Activated naive CD8-positive, alpha-beta T cell treated with anti-CD3 and anti-CD28 coated beads, Interleukin-2, amount 50 U/mL, for 24 hours (primary cell): ENCODE measurements around the gene GTF3C4.

Source experiments
- ATAC-seq: fragments of 150-1000 bp; cut with Tn5 transposase; one replicate; pipeline ENCODE4 v1.10.0; 2021
- DNase-seq: peaks from one replicate; pipeline ENCODE4 v3.0.0; 2021
- H3K27ac Mint-ChIP-seq: one replicate; pipeline ENCODE4 v1.8.0; 2021; ENCODE audit warnings: mild to moderate bottlenecking, mixed read lengths
- H3K27me3 Mint-ChIP-seq: one replicate; pipeline ENCODE4 v1.8.0; 2021; ENCODE audit warnings: mixed read lengths
- H3K36me3 Mint-ChIP-seq: one replicate; pipeline ENCODE4 v1.8.0; 2021; ENCODE audit warnings: low read depth, mixed read lengths
- H3K4me1 Mint-ChIP-seq: one replicate; pipeline ENCODE4 v1.8.0; 2021; ENCODE audit warnings: mixed read lengths
- H3K4me3 Mint-ChIP-seq: one replicate; pipeline ENCODE4 v1.8.0; 2021; ENCODE audit warnings: mild to moderate bottlenecking, moderate library complexity, mixed read lengths
- H3K9me3 Mint-ChIP-seq: one replicate; pipeline ENCODE4 v1.8.0; 2021; ENCODE audit warnings: mixed read lengths

Gene GTF3C4

DNA sequence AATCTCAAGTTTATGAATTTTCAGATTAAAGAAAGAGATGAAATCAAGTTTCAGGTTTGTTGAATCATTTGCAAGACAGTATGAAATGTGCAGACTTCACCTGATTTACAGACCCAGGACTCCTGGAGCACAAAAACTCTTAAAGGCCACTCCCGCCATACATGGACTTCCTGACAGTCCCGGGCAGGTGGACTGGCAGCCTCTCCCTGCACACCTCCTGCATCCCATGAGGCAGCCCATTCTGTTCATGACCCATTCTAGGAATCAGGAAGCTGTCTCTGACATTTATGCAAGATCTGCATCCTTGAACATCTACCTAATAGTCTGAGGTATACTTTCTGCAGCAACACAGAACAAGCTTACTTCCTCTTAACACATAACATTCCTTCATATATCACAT lies 6.4 kb upstream of the GTF3C4 start:
- Mint-ChIP-seq H3K9me3 (no peaks in the 10 kb centered on the region), H3K4me1 (peaks cover 14% of the 10 kb centered on the region), H3K4me3 (no peak overlapping the region), H3K27me3 (no peaks in the 10 kb centered on the region), H3K27ac (no peak overlapping the region), H3K36me3 (peaks cover 32% of the 10 kb centered on the region)
- DNase-seq (no peak), ATAC-seq (no peak)

DNA sequence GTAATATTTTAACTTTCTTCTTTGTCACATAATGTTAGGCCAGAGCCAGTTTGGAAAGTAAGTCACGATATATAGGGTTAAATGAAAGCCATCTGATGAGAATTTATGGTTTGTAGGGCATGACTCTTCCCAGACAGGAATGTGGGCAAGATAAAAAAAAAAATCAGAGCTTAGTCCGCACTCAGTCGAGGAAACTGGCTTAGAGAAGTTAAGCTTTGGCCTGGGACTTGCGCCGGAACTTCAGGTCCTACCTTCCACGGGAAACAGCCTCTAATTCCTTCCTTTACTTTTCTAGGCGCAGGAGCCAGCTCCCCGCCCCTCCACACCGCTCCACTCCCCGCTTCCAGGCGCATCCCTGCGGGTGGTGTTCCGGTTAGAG lies 956 bp upstream of the GTF3C4 start:
- DNase-seq: no peak
- H3K4me1 Mint-ChIP-seq: peaks cover 44% of the 10 kb centered on the region

DNA sequence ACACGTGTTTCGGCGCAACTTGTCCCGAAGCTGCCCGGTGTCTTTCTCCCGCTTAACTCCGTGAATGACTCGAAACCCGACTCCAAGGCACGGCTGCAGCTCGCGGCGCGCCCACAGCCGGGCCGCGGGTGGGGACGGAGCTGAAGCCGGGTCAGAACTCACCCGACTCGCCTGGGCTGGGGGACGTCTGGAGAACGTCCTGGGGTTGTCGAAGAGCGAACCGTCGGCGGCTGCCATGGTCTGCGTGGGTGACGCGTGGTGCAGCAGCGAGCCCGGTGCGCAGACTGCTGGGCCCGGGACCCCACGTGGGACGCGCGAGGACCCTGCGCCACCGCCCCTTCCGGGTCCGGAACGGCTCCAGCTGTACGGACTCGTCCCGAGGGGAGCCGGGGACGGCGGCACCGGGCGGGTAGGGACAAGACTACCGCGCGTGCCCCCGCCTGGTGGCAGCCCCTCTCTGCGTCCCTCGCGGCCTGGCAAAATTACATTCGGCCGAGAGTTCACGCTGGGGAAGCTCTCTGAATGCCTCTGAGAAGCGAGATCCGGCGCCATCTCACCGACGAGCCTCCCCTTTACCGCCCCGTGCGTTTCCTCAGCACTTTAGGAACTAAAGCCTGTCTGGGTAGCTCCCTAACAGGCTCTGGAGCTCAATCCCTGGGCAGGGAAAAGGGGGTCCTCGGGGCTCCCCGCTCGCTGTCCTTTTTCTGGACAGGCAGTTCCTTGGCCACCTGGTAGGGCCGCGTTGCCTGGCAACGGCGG lies 387 bp upstream of the GTF3C4 start, which contains the start of gene DDX31:
Gene DDX31 (minus strand): TSS at position 286 of the 759 bp plus-strand sequence. CDS start 49 bp downstream, at position 237.
- H3K9me3 Mint-ChIP-seq: no peaks in the 10 kb centered on the region
- peak within 1 kb of the TSS; percentile 92 for H3K27ac Mint-ChIP-seq
- peak within 1 kb of the TSS; percentile 89 for H3K4me3 Mint-ChIP-seq
- H3K27me3 Mint-ChIP-seq: no peaks in the 10 kb centered on the region
- ATAC-seq (peak; percentile 94), DNase-seq (peak; percentile 87)
- H3K4me1 Mint-ChIP-seq: peaks cover 47% of the 10 kb centered on the region
- peaks cover 33% of the 10 kb centered on the region for H3K36me3 Mint-ChIP-seq

More for the DNA sequence above, 956 bp upstream of the GTF3C4 start:
- Mint-ChIP-seq H3K36me3 (peaks cover 33% of the 10 kb centered on the region), H3K4me3 (peak overlapping the region; percentile 89), H3K9me3 (no peaks in the 10 kb centered on the region), H3K27ac (peak overlapping the region; percentile 92), H3K27me3 (no peaks in the 10 kb centered on the region)
- no peak for ATAC-seq

DNA sequence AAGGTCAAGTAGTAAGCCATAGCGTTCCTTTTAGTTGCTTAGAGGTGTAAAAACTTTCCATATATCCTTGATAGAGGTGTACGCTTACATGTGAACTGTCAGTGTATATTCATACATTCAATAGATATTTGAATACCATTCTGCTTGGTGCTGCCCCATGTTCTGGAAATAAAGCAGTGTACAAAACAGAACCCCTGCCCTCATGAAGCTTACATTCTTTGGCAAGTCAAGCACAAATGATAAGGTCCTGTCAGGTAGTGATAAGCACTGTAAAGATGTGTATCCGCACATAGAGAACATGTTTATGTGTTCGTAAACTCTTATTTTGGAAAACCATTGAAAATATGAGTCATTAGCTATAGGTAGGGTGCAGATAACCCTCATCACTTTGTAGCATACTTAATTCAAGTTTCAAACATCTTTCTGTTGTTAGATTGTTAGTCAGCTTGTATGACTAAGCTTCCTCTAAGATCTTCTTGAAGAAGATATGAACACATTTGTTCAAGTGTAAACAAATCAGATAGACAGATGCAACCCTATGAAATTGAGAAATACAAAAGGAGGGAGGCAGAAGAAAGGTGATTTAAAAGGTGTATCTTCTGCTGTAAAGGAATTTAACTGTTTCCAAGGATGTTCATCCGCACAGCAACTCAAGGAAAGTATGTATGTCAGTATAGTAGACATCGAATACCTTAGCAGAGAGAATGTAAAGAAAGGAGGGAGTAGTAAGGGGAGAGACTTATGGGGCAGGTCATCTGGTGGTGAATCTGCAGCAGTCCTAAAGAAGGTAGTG lies 1.6 kb downstream of the GTF3C4 start:
- H3K36me3 Mint-ChIP-seq: peaks cover 33% of the 10 kb centered on the region
- H3K4me3 Mint-ChIP-seq: peak overlapping the region; percentile 89
- no peak for DNase-seq
- ATAC-seq: no peak
- H3K4me1 Mint-ChIP-seq: peaks cover 47% of the 10 kb centered on the region
- no peaks in the 10 kb centered on the region for H3K27me3 Mint-ChIP-seq
- H3K27ac Mint-ChIP-seq: peak overlapping the region; percentile 90
- H3K9me3 Mint-ChIP-seq: no peaks in the 10 kb centered on the region

DNA sequence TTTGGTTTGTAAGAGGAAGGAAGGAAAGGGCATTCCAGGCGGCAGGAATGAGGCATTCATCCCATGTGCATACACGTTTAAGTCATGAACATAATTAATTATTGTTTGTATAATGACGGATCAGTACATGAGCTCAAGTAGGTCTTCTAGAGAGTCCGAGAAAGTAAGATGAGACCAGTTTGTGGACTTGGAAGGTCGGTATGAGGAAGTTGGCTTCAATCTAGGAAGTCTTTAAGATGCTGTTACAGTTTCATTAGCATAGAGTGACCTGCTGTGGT lies 2.1 kb downstream of the GTF3C4 start:
- no peak for ATAC-seq
- Mint-ChIP-seq H3K27me3 (no peaks in the 10 kb centered on the region), H3K36me3 (peaks cover 32% of the 10 kb centered on the region), H3K27ac (peak overlapping the region; percentile 29), H3K4me3 (peak overlapping the region; percentile 89), H3K4me1 (peaks cover 45% of the 10 kb centered on the region), H3K9me3 (no peaks in the 10 kb centered on the region)
- DNase-seq: no peak

DNA sequence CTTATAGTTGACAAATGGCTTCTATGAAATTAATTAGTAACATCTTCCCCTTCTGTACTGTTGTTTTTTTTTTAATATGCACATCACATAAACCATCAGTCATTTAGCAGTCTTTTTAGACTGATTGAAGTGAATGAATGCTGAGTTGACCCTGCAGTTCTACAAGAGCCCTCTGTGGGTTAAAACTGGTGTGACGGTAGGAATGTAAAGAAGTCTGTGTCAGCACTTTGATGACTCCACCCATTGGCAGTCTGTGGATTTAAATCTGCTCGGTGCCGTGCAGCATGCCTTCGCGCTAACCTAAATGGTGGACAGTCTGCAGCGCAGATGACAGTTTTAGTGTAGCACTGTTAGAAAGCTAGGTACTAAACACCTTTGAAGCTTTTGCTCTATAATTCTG lies 3.1 kb downstream of the GTF3C4 start:
- no peak for DNase-seq
- Mint-ChIP-seq H3K9me3 (no peaks in the 10 kb centered on the region), H3K27me3 (no peaks in the 10 kb centered on the region), H3K27ac (no peak overlapping the region), H3K4me3 (peak overlapping the region; percentile 37), H3K36me3 (peaks cover 32% of the 10 kb centered on the region), H3K4me1 (peaks cover 36% of the 10 kb centered on the region)
- ATAC-seq: no peak

DNA sequence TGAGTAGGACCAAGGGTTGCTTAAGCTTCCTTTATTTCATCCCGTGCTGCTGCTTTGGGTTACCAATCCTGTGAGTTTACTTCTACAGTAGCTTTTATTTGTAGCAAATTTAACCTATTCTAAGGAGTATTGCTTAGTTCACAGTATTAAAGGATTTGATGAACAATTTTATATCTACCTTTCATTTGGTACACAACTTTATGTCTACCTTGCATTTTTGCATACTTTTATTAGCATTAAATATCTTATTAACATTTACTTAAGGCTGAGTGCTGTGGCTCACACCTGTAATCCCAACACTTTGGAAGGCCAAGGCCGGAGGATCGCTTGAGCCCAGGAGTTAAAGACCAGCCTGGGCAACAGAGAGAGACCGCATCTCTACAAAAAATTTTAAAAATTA lies 4.2 kb downstream of the GTF3C4 start:
- no peaks in the 10 kb centered on the region for H3K27me3 Mint-ChIP-seq

DNA sequence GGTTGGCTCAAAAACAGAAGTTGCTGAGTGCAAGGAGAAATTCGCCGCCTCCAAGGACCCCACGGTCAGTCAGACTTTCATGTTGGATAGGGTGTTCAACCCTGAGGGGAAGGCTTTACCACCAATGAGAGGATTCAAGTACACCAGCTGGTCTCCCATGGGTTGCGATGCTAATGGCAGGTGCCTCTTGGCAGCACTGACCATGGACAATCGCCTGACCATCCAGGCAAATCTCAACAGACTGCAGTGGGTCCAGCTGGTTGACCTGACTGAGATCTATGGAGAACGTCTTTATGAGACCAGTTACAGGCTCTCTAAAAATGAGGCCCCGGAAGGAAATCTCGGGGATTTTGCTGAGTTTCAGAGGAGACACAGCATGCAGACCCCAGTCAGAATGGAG lies 7.7 kb downstream of the GTF3C4 start:
- ATAC-seq: no peak
- Mint-ChIP-seq H3K36me3 (peaks cover 45% of the 10 kb centered on the region), H3K4me1 (peaks cover 43% of the 10 kb centered on the region), H3K9me3 (no peaks in the 10 kb centered on the region), H3K4me3 (no peak overlapping the region), H3K27me3 (no peaks in the 10 kb centered on the region), H3K27ac (no peak overlapping the region)
- no peak for DNase-seq

More for the DNA sequence above, 4.2 kb downstream of the GTF3C4 start:
- Mint-ChIP-seq H3K4me1 (peaks cover 39% of the 10 kb centered on the region), H3K9me3 (no peaks in the 10 kb centered on the region), H3K4me3 (no peak overlapping the region), H3K27ac (no peak overlapping the region), H3K36me3 (peaks cover 44% of the 10 kb centered on the region)
- ATAC-seq (no peak), DNase-seq (no peak)

DNA sequence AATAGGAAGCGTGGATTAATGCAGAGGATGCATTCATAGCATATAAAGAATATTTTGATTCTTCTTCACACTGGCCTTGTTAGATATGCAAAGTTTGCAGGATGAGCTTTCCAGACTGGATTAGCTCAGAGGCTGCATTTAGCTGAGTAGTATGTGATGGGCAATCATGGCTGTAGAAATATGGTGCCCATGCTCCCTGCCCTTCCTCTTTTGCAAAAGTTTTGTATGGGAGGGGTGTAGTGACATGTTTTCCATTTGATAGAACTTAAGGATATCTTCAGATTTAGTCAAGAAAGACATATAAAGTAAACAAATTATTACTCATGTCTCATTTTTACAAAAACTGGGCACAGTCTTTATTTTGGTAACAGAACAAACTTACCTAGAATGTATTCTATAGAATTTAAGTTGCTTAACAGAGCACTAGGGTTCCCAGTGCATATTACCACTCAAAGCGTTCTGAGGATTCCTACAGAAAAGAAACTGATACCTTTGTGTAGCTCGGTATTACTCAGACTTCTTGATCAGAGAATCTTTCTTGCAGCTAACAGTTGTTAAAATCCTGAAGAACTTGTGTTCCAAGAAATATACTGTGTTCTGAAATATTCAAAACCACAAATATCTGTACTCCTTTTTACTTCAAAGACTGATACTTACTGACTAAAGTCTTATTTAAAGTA lies 9.8 kb downstream of the GTF3C4 start:
- Mint-ChIP-seq H3K4me3 (no peak overlapping the region), H3K27me3 (no peaks in the 10 kb centered on the region), H3K27ac (peak overlapping the region; percentile 17), H3K4me1 (peaks cover 27% of the 10 kb centered on the region), H3K9me3 (no peaks in the 10 kb centered on the region), H3K36me3 (peaks cover 50% of the 10 kb centered on the region)
- DNase-seq: no peak
- ATAC-seq: peak; percentile 87

DNA sequence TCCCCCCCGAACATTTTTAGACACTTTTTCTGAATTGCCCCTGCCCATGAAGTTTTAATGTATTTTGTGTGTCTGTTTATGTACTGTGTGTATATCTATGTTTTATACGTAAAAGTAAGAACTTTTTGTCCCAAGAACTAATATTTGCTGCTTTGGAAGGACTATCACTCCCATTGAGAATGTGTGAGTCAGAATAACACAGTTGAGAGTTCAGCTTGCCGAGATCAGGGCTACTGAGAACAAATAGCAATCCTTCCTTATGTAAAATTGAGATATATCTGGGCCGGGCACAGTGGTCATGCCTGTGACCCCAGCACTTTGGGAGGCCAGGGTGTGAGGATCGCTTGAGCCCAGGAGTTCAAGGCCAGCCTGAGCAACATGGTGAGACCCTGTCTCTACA lies 11.3 kb downstream of the GTF3C4 start:
- peaks cover 27% of the 10 kb centered on the region for H3K4me1 Mint-ChIP-seq
- peaks cover 59% of the 10 kb centered on the region for H3K36me3 Mint-ChIP-seq

DNA sequence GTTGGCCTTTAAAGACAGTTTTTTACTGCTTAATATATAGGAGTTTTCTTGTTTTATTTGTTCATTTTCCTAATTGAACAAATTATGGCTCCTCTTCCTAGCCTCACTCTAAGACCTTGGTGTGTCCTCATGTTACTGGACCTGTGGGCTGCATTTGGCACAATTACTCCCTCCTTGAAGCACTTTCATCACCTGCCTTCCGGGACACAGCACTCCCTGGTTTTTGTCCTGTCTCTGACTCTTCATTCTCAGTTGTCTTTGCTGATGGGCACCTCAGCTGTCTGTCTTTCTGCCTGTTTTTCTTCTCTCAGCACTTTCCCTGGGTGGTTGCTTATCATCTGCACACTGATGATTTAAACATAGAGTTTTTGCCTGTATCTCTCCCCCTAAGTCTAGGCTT lies 13.6 kb downstream of the GTF3C4 start:
- no peaks in the 10 kb centered on the region for H3K9me3 Mint-ChIP-seq
- H3K4me1 Mint-ChIP-seq: peaks cover 26% of the 10 kb centered on the region
- peaks cover 58% of the 10 kb centered on the region for H3K36me3 Mint-ChIP-seq
- ATAC-seq (no peak), DNase-seq (no peak)
- H3K27me3 Mint-ChIP-seq: no peaks in the 10 kb centered on the region
- H3K27ac Mint-ChIP-seq: no peak overlapping the region
- H3K4me3 Mint-ChIP-seq: no peak overlapping the region

More for the DNA sequence above, 11.3 kb downstream of the GTF3C4 start:
- Mint-ChIP-seq H3K4me3 (no peak overlapping the region), H3K27ac (no peak overlapping the region), H3K27me3 (no peaks in the 10 kb centered on the region), H3K9me3 (no peaks in the 10 kb centered on the region)
- ATAC-seq (no peak), DNase-seq (no peak)

DNA sequence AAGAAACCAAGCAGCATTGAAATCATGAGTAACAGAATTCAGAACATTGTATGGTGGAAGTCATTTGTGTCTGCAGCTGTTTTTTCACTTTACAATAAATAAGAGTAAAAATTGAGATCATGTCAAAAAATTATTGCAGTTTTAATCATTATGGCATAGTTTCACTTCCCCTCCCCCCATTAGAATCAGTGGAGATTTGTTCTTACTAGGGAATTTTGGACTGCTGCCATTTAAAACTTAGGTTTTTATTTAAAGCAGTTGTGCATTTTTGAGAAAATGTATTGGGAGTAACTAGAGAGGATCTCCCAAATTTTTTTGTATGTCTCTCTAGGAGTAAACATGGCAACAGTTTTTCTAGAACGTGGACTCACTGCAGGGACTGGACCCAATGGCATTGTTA lies 20.4 kb downstream of the GTF3C4 start:
- Mint-ChIP-seq H3K27me3 (no peaks in the 10 kb centered on the region), H3K27ac (no peak overlapping the region), H3K4me3 (no peak overlapping the region), H3K9me3 (peaks cover 15% of the 10 kb centered on the region), H3K36me3 (peaks cover 61% of the 10 kb centered on the region), H3K4me1 (peaks cover 5% of the 10 kb centered on the region)
- ATAC-seq (no peak), DNase-seq (no peak)

DNA sequence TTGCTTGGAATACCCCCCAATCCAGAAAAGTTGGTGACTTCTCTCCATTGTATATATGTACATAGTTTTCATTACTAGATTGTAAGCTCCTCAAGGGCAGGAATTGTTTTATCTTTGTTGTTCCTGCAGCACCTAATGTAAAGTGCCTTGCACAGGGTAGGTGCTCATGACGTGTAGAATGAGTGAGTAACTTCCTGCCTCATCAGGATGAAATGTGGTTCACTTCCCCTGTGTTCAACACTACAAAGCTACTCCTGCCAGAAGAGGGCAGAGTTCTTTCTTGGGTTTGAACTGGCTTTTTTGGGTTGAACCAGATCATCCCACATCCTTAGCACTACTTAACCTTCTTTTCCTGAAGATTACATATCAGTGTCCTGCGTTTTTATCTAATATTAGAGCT lies 23.9 kb downstream of the GTF3C4 start:
- peaks cover 5% of the 10 kb centered on the region for H3K4me1 Mint-ChIP-seq
- no peak overlapping the region for H3K4me3 Mint-ChIP-seq
- peaks cover 4% of the 10 kb centered on the region for H3K27me3 Mint-ChIP-seq
- H3K9me3 Mint-ChIP-seq: peaks cover 41% of the 10 kb centered on the region
- DNase-seq (peak; percentile 5), ATAC-seq (peak; percentile 82)
- peaks cover 45% of the 10 kb centered on the region for H3K36me3 Mint-ChIP-seq
- H3K27ac Mint-ChIP-seq: no peak overlapping the region

DNA sequence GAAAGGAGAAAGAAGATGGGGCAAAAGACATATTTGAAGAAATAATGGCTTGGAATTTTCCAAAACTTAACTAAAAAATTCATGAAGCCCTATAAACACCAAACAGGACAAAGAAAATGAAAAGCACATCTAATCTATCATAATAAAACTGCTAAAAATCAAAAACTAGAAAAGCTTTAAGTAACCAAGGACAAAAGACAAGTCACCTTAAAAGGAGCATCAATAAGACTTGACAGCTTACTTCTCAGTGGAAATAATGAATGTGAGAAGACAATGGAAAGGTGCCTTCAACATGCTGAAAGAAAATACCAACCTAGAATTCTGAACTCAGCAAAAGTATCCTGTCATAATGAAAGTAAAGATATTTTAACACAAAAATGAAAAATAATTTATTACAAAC lies 27.0 kb downstream of the GTF3C4 start:
- ATAC-seq (no peak), DNase-seq (no peak)
- Mint-ChIP-seq H3K36me3 (peaks cover 22% of the 10 kb centered on the region), H3K27ac (no peak overlapping the region), H3K4me3 (no peak overlapping the region), H3K9me3 (peaks cover 41% of the 10 kb centered on the region), H3K4me1 (peaks cover 5% of the 10 kb centered on the region), H3K27me3 (peaks cover 4% of the 10 kb centered on the region)

DNA sequence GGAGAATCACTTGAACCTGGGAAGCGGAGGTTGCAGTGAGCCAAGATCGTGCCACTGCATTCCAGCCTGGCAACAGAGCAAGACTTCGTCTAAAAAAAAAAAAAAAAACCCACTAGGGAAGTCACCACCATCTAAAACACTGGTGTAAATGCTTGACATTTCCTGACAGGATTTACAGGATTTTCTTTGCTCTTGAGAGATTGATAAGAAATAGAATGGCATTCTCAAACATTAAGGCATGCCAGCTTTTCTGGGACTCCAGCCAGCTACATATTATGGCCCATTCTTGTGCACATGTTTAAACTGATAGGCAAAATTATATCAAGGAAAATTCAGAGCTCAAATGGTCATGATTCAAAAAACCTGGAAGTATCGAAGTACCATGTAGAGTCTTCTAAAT lies 28.7 kb downstream of the GTF3C4 start:
- H3K4me1 Mint-ChIP-seq: peaks cover 4% of the 10 kb centered on the region
- no peak for DNase-seq
- peaks cover 7% of the 10 kb centered on the region for H3K27me3 Mint-ChIP-seq
- H3K4me3 Mint-ChIP-seq: no peak overlapping the region
- H3K27ac Mint-ChIP-seq: no peak overlapping the region
- H3K36me3 Mint-ChIP-seq: peaks cover 15% of the 10 kb centered on the region
- H3K9me3 Mint-ChIP-seq: peaks cover 39% of the 10 kb centered on the region
- ATAC-seq: no peak
